ENCODE measurements around the gene RFNG.

Gene RFNG

GRCh38 chr17:82018152-82018988 is 33.2 kb downstream of the RFNG start:
- 93% methylated on average over 19 of the region's 19 CpGs for WGBS, 2 experiments
- H3K27me3 ChIP-seq (ENCODE audit: control insufficient read depth, insufficient read depth, low read length, poor library complexity, severe bottlenecking): no peaks in the 10 kb centered on the region
- H3K9me3 ChIP-seq (ENCODE audit: control insufficient read depth, low read length): no peaks in the 10 kb centered on the region
- H3K4me3 ChIP-seq (ENCODE audit: insufficient read depth, low read depth, low read length): no peak overlapping the region
- H3K4me1 ChIP-seq (ENCODE audit: control insufficient read depth, insufficient read depth, low read length): peaks cover 25% of the 10 kb centered on the region
- no peaks in the 10 kb centered on the region for H3K36me3 ChIP-seq (ENCODE audit: control insufficient read depth, insufficient read depth, low read length)
- peak overlapping the region; percentile 16 for H3K27ac ChIP-seq (ENCODE audit: insufficient read depth, low read depth, low read length, poor library complexity, severe bottlenecking)

GRCh38 chr17:82017612-82018151 is 33.9 kb downstream of the RFNG start:
- Histone ChIP-seq H3K9me3 (ENCODE audit: control insufficient read depth, low read length) (no peaks in the 10 kb centered on the region), H3K4me1 (ENCODE audit: control insufficient read depth, insufficient read depth, low read length) (peaks cover 30% of the 10 kb centered on the region), H3K4me3 (ENCODE audit: insufficient read depth, low read depth, low read length) (no peak overlapping the region), H3K27me3 (ENCODE audit: control insufficient read depth, insufficient read depth, low read length, poor library complexity, severe bottlenecking) (no peaks in the 10 kb centered on the region), H3K27ac (ENCODE audit: insufficient read depth, low read depth, low read length, poor library complexity, severe bottlenecking) (no peak overlapping the region), H3K36me3 (ENCODE audit: control insufficient read depth, insufficient read depth, low read length) (no peaks in the 10 kb centered on the region)
- WGBS, 2 experiments: 88 to 89% methylated on average over 13 of the region's 13 CpGs

- WGBS, 2 experiments: 96 to 97% methylated on average over 24 of the region's 24 CpGs
- Histone ChIP-seq H3K4me3 (ENCODE audit: insufficient read depth, low read depth, low read length) (no peak overlapping the region), H3K4me1 (ENCODE audit: control insufficient read depth, insufficient read depth, low read length) (peaks cover 29% of the 10 kb centered on the region), H3K9me3 (ENCODE audit: control insufficient read depth, low read length) (no peaks in the 10 kb centered on the region), H3K27me3 (ENCODE audit: control insufficient read depth, insufficient read depth, low read length, poor library complexity, severe bottlenecking) (no peaks in the 10 kb centered on the region), H3K27ac (ENCODE audit: insufficient read depth, low read depth, low read length, poor library complexity, severe bottlenecking) (no peak overlapping the region), H3K36me3 (ENCODE audit: control insufficient read depth, insufficient read depth, low read length) (no peaks in the 10 kb centered on the region)
Measured at GRCh38 chr17:82016875-82017459, 34.6 kb downstream of the RFNG start.

GRCh38 chr17:82016061-82016874 is 35.3 kb downstream of the RFNG start:
- peaks cover 22% of the 10 kb centered on the region for H3K4me1 ChIP-seq (ENCODE audit: control insufficient read depth, insufficient read depth, low read length)
- H3K36me3 ChIP-seq (ENCODE audit: control insufficient read depth, insufficient read depth, low read length): no peaks in the 10 kb centered on the region
- no peak overlapping the region for H3K4me3 ChIP-seq (ENCODE audit: insufficient read depth, low read depth, low read length)
- no peaks in the 10 kb centered on the region for H3K9me3 ChIP-seq (ENCODE audit: control insufficient read depth, low read length)
- WGBS, 2 experiments: 90 to 93% methylated on average over 28 of the region's 28 CpGs
- H3K27me3 ChIP-seq (ENCODE audit: control insufficient read depth, insufficient read depth, low read length, poor library complexity, severe bottlenecking): no peaks in the 10 kb centered on the region
- H3K27ac ChIP-seq (ENCODE audit: insufficient read depth, low read depth, low read length, poor library complexity, severe bottlenecking): no peak overlapping the region

GRCh38 chr17:82015311-82015971 is 36.2 kb downstream of the RFNG start:
- peaks cover 18% of the 10 kb centered on the region for H3K4me1 ChIP-seq (ENCODE audit: control insufficient read depth, insufficient read depth, low read length)
- H3K27me3 ChIP-seq (ENCODE audit: control insufficient read depth, insufficient read depth, low read length, poor library complexity, severe bottlenecking): no peaks in the 10 kb centered on the region
- peak overlapping the region; percentile 36 for H3K27ac ChIP-seq (ENCODE audit: insufficient read depth, low read depth, low read length, poor library complexity, severe bottlenecking)
- H3K9me3 ChIP-seq (ENCODE audit: control insufficient read depth, low read length): no peaks in the 10 kb centered on the region
- H3K4me3 ChIP-seq (ENCODE audit: insufficient read depth, low read depth, low read length): no peak overlapping the region
- WGBS, 2 experiments: 75 to 79% methylated on average over 24 of the region's 24 CpGs
- H3K36me3 ChIP-seq (ENCODE audit: control insufficient read depth, insufficient read depth, low read length): no peaks in the 10 kb centered on the region

GRCh38 chr17:82014971-82015310 is 36.7 kb downstream of the RFNG start:
- Histone ChIP-seq H3K9me3 (ENCODE audit: control insufficient read depth, low read length) (no peaks in the 10 kb centered on the region), H3K36me3 (ENCODE audit: control insufficient read depth, insufficient read depth, low read length) (no peaks in the 10 kb centered on the region), H3K4me3 (ENCODE audit: insufficient read depth, low read depth, low read length) (no peak overlapping the region), H3K4me1 (ENCODE audit: control insufficient read depth, insufficient read depth, low read length) (peaks cover 18% of the 10 kb centered on the region), H3K27me3 (ENCODE audit: control insufficient read depth, insufficient read depth, low read length, poor library complexity, severe bottlenecking) (no peaks in the 10 kb centered on the region), H3K27ac (ENCODE audit: insufficient read depth, low read depth, low read length, poor library complexity, severe bottlenecking) (no peak overlapping the region)
- WGBS, 2 experiments: 91% methylated on average over 13 of the region's 13 CpGs

GRCh38 chr17:82014432-82014831 is 37.2 kb downstream of the RFNG start:
- WGBS, 2 experiments: 94 to 96% methylated on average over 23 of the region's 23 CpGs
- Histone ChIP-seq H3K27me3 (ENCODE audit: control insufficient read depth, insufficient read depth, low read length, poor library complexity, severe bottlenecking) (no peaks in the 10 kb centered on the region), H3K4me3 (ENCODE audit: insufficient read depth, low read depth, low read length) (no peak overlapping the region), H3K36me3 (ENCODE audit: control insufficient read depth, insufficient read depth, low read length) (no peaks in the 10 kb centered on the region), H3K4me1 (ENCODE audit: control insufficient read depth, insufficient read depth, low read length) (peaks cover 18% of the 10 kb centered on the region), H3K27ac (ENCODE audit: insufficient read depth, low read depth, low read length, poor library complexity, severe bottlenecking) (no peak overlapping the region), H3K9me3 (ENCODE audit: control insufficient read depth, low read length) (no peaks in the 10 kb centered on the region)

- Histone ChIP-seq H3K4me1 (ENCODE audit: control insufficient read depth, insufficient read depth, low read length) (peaks cover 18% of the 10 kb centered on the region), H3K9me3 (ENCODE audit: control insufficient read depth, low read length) (no peaks in the 10 kb centered on the region), H3K36me3 (ENCODE audit: control insufficient read depth, insufficient read depth, low read length) (no peaks in the 10 kb centered on the region), H3K27ac (ENCODE audit: insufficient read depth, low read depth, low read length, poor library complexity, severe bottlenecking) (no peak overlapping the region), H3K27me3 (ENCODE audit: control insufficient read depth, insufficient read depth, low read length, poor library complexity, severe bottlenecking) (no peaks in the 10 kb centered on the region), H3K4me3 (ENCODE audit: insufficient read depth, low read depth, low read length) (no peak overlapping the region)
- WGBS, 2 experiments: 93 to 94% methylated on average over 16 of the region's 16 CpGs
Measured at GRCh38 chr17:82013772-82014321, 37.8 kb downstream of the RFNG start.

GRCh38 chr17:82013341-82013740 is 38.3 kb downstream of the RFNG start:
- WGBS, 2 experiments: 89 to 90% methylated on average over 22 of the region's 22 CpGs
- Histone ChIP-seq H3K36me3 (ENCODE audit: control insufficient read depth, insufficient read depth, low read length) (no peaks in the 10 kb centered on the region), H3K4me3 (ENCODE audit: insufficient read depth, low read depth, low read length) (no peak overlapping the region), H3K27me3 (ENCODE audit: control insufficient read depth, insufficient read depth, low read length, poor library complexity, severe bottlenecking) (no peaks in the 10 kb centered on the region), H3K27ac (ENCODE audit: insufficient read depth, low read depth, low read length, poor library complexity, severe bottlenecking) (no peak overlapping the region), H3K4me1 (ENCODE audit: control insufficient read depth, insufficient read depth, low read length) (peaks cover 18% of the 10 kb centered on the region), H3K9me3 (ENCODE audit: control insufficient read depth, low read length) (no peaks in the 10 kb centered on the region)
